Tongue (tissue), 2 donors: ENCODE results near the gene UBR7. TPM values are rescaled to one million over a fixed set of nuclear protein-coding genes. Genes with fewer than 3 reads are reported as not detected.

Experiments
- DNase-seq: peaks from one replicate; pipeline ENCODE4 v3.0.0-alpha.2; 2015
- total RNA-seq: library from RNA; depleted of rRNA; stranded (reverse); fragments of >200 nt; gene quantifications from one replicate; pipeline ENCODE4 v1.2.3, GENCODE V29; 2014

UBR7 gene
- total RNA-seq, 1 donor from 2014 or later, result 42.0 TPM

DNA sequence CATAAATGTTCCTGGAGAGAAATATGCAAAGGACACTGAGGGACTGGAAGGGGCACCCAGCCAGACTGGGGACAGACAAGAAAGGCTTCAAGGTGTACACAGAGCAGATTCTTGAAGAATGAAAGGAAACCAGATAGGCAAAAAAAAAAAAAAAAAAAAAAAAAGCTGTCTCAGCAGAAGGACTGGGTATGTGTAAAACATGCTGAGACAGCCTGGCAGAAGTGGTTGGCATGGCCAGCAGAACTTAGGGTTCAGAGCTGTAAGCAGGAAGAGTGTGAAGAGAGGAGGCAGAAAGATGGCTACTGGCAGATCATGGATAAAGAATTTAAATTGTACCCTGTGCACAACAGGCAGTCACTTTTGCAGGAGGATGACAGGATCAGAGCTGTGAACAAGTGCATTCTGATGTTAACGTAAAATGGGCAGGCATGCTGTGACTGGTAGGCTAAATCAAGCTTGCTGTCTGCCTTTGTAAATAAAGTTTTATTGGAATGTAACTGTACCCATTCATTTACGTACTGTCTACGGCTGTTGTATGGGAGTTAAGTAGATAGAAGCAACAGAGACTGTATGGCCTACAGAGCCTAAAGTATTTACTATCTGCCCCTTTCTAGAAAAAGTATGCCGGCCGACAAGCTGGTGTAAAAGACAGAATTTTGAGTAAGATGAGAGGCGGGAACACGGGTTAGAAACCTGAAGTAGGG is 42.2 kb downstream of the UBR7 start:
- DNase-seq, result no peak

DNA sequence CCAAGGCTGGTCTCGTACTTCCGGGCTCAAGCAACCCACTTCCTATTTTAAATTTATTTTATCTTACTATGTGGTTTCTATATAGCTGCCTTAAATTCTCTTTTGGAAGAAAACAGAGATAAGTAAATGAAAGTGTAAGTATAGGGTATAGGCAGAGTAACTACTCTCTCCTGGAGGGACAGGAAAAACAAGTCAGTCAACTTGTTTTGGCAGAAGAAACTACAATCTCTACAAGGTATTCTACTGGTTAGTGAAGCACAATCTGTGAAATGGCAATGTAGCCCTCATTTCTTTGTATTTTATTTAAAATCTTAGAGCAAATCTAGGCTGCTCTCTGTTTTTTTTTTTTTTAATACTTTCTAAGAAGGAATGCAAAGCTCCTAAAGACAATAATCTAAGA is 55.4 kb downstream of the UBR7 start:
- DNase-seq, result no peak

DNA sequence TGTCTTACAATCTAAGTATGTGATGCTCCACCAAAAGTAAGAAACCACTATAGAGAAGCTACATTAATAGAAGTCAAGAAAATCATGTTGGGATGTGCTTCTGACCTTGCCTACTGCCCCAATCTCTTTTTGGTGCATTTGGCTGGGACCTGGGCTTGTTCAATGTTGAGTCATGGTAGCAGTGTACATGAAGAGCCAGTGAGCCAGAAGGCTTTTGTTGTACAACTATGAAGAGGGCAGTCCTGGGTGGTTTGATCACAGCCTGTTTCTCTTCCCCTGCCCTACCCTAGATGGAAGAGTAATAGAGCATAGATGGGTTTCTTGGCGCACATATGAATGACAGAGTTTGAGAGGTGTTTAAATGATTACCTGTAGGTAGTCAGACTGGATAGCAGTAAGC is 56.4 kb downstream of the UBR7 start:
- DNase-seq, result no peak

DNA sequence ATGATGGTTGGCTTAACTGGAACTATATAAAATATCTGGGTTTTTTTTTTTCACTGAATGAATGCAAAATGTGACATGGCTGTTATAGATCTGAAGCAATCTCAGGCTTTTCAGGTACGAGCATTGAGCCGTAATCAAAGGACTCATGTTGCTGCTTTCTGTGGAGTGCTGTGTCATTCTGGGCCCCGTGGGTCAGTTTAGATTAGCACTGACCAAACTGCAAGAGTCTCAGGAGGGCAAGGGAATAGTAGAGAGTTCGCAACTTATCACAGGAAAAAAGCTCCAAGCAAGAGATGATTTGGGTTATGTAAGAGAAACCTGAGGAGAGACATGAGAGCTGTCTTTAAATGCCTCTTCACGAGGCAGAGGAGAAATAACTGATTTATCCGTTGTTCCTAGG is 59.1 kb downstream of the UBR7 start:
- DNase-seq, result no peak

DNA sequence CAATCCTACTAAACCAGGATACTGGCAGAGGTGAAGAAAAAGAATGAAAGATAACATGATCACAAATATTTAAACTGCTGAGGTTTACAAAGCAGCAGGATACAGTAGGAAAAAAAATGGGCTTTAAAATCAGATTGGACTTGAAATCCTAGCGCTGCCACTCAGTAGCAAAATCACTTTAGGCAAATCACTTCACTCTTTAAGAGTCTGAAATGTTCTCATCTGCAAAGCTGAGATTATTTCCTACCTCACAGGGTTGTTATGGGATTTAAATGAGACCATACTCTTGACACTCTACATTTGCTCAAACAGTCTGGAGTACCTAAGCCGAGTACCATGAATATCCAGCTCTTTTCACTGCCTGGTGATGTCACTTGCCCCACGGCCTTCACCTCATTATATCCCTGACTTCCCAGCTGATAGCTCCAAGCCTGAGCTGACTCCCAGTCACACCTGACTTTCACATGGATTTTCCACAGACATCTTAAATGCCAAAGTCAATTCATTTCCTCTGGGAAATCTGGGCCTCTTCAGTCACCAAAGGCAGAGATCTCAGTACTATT is 60.2 kb downstream of the UBR7 start:
- no peak for DNase-seq

DNA sequence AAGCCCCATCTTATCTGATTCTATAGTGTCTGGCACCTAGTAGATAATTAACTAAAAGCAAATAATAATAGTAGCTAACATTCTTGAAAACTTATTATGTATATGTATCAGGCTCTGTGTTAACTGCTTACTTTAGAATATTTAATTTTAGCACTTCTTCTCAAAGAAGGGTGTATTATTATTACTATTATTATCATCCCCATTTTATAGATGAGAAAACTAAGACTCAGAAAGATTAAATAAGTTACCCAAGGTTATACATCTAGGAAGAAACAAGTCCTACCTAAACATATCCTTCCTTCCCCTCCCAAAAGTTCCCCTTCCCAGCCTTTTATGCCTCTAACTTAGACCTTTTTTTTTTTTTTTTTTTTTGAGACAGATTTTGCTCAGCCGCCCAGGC is 61.4 kb downstream of the UBR7 start:
- no peak for DNase-seq

DNA sequence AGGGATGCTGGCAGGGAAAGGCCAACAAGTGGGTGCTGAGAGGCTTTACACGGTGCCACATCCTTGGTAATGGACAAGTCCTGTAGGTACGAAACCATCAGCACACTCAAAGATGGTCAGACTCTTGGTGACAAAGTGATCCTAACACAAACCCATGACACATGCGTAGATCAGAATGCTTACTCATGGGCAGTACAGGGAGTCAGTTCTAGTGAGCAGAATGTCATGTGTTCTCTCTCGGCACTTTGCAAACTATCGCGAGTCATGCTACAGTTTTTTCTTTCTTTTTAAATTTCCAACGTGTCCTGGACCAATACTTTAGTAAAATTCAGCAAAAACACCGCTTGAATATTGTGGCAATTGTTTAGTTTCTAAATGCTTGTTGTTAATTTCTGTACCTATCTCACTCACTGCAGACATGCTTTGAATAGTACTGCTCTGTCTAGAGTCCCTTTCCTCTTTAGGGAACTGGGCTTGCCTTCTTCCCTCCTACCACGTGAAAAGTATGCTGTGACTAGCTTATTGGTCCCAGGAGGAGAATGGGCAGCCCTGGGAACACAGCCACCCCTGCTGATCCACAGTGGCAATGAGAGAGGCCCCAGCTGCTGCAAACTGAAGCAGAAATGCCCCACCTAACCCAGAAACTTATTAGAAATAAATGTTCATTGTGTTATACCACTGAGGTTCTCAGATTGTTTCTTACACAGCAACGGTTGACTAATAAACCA is 62.4 kb downstream of the UBR7 start:
- no peak for DNase-seq

DNA sequence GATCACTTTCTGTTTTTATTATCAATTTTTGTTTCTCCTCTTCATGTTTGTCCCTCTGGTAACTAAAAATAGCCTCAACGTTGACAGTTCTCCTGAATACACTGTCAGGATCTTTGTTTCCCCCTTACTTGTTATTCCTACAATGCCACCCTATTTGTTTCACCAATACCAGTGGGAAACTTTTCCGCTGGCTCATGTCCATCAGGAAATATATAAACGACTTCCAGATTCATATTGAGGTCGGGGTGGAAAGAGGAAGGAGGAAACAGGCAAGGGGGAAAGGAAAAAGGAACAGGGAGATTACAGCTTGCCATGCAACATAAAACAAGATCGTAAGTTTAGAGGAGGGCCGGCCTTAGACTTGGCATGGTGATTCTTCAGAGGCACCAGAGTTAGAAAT is 64.1 kb downstream of the UBR7 start:
- DNase-seq, result no peak

DNA sequence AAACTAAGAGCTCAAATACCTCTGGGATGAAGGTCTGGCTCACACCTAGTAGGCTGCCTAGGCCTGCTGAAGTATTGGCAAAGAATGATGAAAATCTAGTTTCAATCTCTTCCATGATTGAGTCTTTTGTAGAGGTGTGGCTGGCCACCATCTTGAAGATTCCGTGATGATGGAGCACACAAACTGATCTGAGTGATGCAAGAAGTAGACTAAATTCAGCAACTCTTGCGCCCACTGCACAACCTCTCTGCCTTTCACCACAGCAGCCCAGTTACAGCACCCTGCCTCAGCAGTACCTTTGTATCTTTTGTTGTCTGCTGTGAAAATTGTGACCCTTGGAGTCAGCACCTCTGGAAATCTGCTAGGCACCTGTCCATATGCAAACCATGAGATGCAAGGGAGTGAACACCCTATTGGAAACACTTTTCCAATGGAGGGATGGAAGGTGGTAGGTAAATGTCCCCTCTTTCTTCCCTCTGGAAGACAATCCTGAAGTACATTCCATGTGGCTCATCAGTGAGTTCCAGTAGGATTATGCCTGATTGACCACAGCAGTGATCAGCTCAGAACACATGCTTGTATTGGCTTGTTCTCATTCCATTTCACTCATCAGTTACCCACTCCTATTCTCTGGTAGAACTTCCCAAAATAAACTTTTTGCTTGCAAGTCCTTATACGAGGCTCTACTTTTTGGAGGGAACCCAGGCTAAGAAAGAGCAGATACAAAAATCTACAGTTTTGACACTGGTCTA is 67.2 kb downstream of the UBR7 start:
- DNase-seq, result no peak

DNA sequence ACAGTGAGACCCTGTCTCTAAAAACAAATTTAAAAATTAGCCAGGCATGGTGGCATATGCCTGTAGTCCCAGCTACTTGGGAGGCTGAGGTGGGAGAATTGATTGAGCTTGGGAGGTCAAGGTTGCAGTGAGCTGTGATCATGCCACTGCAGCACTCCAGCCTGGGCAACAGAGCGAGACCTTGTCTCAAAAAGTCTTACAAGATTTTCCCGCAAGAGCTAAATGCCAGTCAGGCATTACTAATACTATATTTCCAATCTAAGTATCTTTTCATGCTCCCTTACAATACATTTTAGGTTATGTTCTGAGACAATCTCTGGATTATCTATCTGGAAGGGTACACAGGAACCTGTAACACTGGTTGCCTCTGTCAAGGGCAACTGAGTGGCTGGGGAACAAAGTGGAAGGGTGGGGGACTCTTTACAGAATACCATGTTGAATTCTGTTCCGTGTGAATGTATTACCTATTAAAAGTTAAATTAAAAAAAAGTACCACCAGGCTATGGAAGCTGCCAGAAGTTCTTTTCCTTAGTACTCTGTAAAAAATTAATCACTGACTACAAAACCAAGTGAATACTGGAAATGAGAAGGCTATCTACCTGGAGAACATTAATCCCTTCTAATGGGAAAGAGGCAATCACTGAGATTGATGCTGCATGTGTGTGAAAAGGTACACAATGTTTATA is 69.1 kb downstream of the UBR7 start:
- DNase-seq, result no peak

Other genes with a start within 250 kb of the UBR7 start
- 15.6 TPM for gene ITPK1, start 91.3 kb upstream of the UBR7 start, total RNA-seq
- gene MOAP1, start 22.4 kb upstream of the UBR7 start, total RNA-seq, result 38.1 TPM
- gene LYSET, start 21.9 kb upstream of the UBR7 start, total RNA-seq, result 14.2 TPM
- 15.5 TPM for gene GON7, start 191 bp upstream of the UBR7 start, total RNA-seq
- 27.7 TPM for gene BTBD7, start 125.8 kb downstream of the UBR7 start, total RNA-seq
- gene COX8C, start 139.9 kb downstream of the UBR7 start, total RNA-seq, result not detected
- gene UNC79, start 223.7 kb downstream of the UBR7 start, total RNA-seq, result 0.41 TPM